Stimulated activated CD4-positive, alpha-beta T cell treated with anti-CD3 and anti-CD28 coated beads, TNF-alpha, amount 100 ng/mL, for 4 hours (primary cell): ENCODE measurements around the gene ELMO3.

Source experiments
- DNase-seq, 3 experiments: peaks; one replicate each; pipeline ENCODE4 v3.0.0-alpha.2; 2020; ENCODE audit warnings: low read depth in 3 of 3

ELMO3 gene

DNA sequence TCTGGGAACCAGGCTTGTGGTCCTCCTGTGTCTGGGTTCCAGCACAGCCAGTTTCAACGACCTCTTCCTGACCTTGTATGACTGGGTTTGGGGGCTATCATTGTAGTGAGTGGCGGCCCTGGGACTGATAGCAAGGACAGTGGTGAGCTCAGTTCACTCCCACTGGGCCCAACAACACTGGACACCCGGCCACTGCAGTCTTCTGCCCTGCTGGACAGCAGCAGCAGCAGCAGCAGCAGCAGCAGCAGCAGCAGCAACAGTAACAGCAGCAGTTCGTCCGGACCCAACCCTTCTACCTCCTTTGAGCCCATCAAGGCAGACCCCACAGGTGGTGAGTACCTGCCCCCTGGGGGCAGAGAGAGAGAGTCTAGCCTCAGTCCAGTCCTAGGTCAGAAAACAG lies 3.3 kb upstream of the ELMO3 start:
- no peak for DNase-seq

DNA sequence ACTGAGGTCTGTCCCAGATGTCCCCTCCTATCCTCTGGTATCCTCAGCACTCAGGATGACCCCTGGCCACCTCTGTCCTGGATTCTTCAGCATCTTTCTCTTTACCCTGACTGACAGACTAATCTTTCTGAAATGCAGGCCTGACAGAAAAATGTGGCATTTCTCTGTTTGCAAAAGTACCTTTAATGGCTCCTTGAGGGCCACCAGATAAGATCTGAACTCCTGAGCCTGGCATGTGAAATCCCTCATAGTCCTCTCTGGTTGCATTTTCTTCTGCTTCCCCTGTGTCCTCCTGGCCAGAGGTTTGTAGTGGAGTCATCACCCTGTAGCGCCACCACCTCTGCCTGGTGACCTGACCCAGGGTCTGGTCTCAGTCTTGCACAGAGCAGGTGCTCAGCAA lies 2.0 kb upstream of the ELMO3 start:
- no peak for DNase-seq

DNA sequence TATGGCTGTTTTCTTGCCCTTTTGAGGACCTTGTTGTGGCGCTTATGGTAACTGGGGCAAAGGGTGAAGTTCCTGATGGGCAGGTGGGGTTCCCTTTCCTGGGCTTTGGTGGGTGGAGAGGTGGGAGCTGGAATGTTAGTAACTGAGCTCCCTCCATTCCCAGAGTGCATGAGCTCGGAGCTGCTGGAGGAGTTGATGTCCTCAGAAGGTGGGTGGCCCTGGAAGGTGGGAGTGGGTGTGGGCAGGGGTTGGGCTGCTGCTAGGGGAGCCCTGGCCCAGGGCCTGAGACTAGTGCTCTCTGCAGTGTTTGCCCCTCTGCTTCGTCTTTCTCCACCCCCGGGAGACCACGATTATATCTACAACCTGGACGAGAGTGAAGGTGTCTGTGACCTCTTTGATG lies 1.2 kb upstream of the ELMO3 start:
- no peak for DNase-seq

DNA sequence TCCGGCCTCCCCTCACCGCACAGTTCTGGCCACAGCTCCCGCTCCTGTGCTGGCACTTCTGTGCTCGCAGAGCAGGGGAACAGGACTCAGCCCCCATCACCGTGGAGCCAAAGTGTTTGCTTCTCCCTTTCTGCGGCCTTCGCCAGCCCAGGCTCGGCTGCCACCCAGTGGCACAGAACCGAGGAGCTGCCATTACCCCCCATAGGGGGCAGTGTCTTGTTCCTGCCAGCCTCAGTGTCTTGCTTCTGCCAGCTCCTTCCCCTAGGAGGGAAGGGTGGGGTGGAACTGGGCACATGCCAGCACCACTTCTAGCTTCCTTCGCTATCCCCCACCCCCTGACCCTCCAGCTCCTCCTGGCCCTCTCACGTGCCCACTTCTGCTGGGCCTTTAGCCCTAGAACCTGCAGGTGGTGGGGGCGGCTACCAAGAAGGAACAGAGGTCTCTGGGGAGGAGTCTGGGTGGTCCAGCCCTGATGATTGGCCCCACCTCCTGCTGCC lies 645 bp upstream of the ELMO3 start:
- DNase-seq, result no peak

DNA sequence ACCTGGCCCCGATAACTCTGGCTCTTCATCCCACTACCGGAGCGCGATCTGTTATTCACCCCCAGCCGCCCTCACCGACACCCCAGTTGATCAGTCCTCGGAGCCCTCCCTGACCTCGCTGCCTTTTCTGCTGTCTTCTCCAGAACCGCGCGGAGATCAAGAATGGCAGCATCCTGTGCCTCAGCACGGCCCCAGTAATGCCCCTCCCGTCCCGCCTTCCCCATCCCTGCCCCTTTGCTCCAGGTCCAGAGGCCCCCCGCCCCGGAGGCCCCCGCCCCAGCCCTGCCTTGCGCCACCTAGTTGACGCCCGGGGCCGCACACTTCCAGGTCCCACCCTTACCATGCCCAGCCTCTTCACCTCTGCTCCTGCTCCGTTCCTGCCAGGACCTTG lies 872 bp downstream of the ELMO3 start:
- DNase-seq, result no peak

DNA sequence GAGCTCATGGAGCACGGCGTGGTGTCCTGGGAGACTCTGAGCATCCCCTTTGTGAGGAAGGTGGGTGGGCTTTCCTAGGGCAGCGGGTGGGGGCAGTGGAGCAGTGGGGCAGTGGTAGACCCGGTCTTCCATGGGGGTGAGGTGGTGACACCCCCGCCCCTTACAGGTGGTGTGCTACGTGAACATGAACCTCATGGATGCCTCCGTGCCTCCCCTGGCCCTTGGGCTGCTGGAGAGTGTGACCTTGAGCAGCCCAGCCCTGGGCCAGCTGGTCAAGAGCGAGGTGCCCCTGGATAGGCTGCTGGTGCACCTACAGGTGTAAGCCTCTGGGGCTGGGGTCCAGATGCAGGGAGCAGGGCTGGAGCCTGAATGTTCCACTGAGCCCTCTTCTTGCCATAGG lies 1.6 kb downstream of the ELMO3 start:
- no peak for DNase-seq

DNA sequence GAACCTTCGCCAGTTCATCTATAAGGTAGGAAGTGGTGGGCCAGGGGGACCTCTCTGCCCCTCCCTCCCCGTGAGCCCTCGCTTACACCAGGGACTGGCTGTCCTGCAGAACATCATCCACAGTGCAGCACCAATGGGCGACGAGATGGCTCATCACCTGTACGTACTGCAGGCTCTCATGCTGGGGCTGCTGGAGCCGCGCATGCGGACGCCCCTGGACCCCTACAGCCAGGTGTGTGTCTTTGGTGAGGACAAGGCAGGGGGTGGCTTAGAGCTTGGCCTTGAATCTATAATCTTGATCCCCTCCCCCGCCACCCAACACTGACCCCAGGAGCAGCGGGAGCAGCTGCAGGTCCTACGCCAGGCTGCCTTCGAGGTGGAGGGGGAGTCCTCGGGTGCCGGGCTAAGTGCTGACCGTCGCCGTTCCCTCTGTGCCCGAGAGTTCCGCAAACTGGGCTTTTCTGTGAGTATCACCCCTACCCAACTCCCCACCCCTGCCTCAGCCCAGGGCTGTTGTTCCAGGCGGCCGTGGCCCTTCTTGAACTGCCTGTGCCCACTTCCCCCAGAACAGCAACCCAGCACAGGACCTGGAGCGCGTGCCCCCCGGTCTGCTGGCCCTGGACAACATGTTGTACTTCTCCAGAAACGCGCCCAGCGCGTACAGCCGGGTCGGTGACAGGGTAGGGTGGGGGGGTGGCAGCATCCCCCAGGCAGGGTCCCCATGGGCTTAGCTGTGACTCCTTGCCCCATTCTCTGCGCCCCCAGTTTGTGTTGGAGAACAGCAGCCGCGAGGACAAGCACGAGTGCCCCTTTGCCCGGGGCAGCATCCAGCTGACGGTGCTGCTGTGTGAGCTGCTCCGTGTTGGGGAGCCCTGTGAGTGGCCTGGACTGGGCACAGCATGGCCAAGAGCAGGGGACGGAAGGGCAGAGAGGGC lies 2.7 kb downstream of the ELMO3 start:
- DNase-seq, result no peak

DNA sequence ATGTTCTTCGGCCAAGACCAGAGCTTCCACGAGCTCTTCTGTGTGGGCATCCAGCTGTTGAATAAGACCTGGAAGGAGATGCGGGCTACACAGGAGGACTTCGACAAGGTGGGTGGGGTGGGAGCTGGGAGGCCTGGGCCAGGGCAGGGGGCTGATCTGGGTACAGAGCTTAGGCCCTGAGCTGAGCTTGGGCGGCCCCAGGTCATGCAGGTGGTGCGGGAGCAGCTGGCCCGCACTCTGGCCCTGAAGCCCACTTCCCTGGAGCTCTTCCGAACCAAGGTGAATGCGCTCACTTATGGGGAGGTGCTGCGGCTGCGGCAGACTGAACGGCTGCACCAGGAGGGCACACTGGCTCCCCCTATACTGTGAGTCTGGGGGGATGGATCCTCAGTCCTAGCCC lies 3.5 kb downstream of the ELMO3 start:
- DNase-seq, result no peak

DNA sequence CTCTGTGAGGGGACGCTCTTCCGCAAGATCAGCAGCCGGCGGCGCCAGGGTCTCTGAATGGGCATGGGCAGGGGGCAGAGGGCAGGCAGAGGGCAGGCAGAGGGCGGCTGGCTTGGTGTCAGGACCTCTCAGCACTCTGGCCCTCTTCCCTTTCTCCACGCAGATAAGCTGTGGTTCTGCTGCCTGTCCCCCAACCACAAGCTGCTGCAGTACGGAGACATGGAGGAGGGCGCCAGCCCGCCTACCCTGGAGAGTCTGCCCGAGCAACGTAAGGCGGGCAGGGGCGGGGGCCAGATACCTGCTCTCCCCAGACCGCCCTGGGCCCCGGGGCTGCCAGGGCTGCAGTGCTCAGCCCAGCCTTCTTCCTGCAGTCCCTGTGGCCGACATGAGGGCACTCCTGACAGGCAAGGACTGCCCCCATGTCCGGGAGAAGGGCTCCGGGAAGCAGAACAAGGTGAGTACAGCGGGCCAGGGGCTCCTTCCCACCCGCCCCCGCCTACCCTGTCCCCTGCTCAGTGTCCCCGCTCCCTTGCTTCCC lies 4.1 kb downstream of the ELMO3 start:
- no peak for DNase-seq

DNA sequence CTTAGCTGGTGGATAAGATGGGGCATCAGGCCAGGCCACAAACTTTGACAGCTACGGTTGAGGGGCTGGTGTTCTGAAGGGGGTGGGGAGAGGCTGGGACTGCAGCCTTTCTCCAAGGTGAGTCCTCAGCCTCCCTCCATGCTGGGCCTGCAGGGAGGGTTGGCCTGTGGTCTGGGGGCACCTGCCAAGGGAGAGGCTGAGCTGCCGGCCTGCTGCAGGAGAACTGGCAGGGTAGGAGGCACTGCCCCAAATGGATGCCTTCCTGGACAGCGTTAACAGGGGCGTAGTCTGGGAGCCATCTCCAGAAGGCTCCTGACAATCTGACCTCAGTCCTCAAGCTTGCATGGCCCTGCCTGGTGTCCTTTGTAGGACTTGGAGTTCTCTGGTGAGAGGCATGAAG lies 5.1 kb downstream of the ELMO3 start:
- no peak for DNase-seq

DNA sequence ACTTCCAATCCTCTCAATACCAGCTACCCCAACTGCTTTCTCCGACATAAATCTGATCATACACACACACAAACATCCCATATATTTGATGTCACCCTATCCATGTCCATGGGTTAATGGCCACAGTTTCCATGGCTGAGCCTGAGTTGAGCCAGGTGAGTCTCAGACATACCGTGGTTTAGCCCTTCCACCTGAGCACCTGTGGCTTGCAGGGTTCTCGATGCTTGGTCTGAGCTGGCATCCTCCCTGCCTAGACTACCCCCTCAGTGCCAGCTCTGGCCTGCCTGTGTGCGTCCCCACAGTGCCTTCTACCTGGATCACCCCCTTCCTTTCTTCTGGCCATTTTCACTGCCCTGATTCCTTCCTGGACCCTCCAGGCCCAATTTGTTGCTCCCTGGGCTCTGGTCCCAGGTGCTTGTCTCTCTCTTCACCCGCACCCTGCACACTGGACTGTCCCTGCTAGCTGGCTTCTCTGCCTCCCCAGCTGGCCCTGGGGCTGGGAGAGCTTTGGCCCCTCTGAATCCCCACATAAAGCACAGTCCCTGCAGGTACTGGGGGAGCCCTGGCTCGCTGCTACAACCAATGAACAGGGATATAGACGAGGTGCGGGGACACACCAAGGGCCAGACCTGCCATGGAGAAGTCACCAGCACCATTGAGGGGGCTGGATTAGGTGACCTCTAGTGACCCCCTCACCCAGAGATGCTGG lies 7.4 kb downstream of the ELMO3 start:
- DNase-seq, result no peak

DNA sequence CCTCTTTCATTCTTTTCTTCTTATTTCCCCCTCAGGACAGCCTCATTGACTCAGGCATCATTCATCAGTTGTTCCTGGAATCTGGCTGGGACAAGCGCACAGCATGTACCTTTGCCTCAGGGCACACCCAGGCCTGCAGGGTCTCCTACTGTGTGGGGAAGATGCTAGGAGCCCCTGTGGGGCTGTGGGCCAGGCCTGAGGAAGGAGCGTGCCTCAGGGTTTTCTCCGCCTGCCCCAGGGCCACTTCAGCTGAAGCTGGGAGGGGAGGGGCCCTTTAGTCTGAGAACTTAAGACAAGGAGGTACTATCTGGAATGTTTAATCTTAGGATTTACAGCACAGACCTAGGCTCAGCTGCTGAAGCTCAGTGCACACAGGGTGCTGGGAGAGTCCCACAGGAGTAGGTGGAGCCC lies 7.9 kb downstream of the ELMO3 start:
- DNase-seq, result no peak

DNA sequence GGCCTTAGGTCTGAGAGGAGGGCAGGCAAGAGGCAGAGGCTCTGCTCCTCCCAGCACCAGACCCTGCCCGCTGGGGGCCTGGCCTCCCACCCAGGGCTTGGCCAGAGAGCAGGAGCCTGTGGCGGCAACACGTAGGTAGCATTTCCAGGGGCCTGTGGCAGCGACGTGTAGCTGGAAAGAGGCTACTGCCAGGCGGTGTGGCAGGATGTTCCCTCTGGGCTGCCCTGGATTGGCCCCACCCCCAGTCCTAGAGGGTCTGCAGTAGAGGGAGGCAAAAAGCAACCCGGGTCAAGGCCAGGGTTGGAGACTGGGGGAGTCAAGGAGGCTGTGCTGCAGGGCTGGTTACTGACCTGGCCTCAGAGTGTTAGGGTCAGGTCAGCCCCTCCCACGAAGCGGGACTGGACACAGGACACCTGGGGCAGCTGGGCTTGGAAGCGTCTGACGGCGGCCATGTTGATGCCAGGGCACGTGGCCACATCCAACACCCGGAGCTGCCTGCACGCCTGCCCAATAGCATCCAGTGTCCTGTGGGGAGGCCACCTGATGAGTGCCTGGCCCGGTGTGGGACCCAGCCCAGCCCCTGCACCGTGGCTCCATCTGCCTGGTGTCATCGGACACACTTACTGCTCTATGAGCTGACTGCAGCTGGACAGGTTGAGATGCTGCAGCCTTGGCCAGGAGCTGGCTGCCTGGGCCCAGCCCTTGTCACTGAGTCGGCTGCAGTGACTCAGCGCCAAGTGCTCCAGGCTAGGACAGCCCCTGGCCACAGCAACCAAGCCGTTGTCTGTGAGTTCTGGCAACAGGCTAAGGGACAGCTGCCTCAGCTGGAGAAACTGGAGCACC lies 8.5 kb downstream of the ELMO3 start:
- no peak for DNase-seq

DNA sequence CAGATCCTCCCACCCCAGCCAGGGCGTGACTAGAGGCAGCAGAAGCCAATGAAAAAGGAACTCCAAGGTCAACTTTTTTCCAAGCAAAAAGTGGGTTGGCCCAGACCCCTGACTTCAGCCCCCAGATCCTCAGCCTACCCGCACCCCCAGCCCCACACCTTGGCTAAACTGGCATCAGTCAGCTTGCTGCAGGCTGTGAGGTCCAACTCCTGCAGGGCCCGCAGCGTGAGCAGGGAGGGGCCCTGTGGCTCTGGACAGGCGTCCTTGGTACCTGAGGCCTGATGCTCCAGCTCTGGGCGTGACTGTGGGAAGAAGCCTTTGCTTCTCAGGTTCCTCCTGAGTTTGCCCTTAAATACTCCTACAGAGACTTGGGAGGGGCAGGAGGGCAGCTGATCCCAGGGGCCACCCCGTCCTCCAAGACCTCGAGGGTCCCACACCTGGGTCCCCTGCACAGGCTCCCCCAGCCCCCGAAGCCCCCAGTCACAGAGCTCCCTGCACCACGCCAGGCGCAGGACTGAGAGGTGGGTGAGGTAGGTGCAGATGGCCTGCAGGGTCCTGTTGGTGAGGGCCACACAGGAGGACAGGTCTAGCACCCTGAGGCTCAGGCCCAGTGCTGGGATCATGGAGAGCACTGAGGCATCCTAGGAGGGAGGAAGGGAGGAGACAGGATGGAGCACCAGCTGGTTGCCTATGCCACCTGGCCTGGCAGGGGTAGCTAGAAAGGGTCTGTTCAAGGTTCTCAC lies 9.4 kb downstream of the ELMO3 start:
- no peak for DNase-seq

DNA sequence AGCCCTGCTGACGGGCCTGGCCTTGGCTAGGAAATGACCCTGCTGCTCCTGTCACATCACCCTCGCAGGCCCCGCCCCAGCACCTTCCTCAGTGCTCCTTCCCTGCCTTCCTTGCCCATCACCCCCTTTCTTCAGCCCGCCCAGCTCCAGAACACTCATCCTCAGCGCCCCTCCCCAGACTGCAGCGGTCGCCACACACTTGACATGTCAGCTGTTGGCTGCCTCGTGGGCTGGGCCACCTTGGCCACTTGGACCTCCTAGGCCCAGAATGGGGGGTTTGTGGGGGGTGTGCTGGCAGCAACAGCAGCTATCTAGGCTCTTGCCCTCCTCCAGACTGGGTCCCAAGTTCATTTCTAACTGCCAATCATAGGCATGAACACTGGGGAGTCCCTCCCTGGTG lies 10.6 kb downstream of the ELMO3 start:
- no peak for DNase-seq

DNA sequence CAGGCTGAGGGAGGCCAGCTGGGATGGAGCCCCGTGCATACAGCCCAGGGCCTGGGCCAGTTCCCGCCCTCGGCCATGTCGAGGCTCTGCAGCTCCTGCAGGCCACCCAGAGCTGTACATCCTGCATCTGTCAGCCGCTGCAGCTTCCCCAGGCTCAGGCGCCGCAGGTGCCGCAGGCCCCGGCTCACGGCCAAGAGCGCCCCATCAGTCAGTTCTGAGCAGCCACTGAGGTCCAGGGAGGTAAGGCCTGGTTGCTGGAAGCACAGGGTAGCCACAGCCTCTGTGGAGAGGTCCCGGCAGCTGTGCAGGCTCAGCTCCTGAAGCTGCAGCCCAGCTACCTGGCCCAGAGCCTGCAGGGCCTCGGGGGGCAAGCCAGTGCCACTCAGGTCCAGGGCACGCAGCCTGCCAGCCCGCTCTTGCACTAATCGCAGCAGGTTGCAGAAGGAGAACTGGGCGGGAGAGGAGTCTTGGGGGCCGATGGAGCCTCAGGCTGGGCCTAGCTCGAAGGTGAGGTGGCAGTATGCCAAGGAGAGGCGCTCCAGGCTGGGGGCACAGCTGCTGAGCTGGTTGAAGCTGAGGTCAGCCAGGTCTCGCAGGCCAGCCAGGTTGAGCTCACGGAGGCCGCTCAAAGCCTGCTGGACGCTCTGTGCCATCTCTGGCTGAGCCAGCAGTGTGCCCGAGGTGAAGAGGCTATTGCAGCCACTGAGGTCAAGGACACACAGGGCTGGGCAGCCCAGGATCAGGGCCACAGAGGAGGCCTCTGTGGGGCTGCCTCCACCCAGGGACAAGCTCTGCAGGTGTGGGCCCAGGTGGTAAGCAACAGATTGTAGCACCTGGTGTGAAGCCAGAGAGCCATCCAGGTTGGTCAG lies 11.4 kb downstream of the ELMO3 start:
- no peak for DNase-seq

DNA sequence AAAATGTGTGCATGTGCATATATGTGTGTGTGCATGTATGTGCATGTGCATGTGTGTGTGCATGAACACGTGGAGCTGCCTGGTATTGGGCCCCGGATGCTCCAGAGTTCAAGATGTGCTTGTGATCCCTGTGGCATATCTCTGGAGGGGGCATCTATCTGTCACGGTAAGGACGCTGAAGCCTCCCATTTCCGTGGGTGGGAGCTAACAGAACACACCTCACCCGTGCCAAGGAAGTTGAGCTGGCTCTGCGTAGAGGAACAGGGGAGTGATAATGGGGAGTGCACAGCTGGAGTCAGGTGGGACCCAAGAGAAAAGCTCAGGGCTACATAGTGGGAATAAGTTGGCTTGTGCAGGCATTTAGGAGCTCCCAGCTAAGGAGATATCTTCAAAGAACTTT lies 12.7 kb downstream of the ELMO3 start:
- DNase-seq, result no peak

DNA sequence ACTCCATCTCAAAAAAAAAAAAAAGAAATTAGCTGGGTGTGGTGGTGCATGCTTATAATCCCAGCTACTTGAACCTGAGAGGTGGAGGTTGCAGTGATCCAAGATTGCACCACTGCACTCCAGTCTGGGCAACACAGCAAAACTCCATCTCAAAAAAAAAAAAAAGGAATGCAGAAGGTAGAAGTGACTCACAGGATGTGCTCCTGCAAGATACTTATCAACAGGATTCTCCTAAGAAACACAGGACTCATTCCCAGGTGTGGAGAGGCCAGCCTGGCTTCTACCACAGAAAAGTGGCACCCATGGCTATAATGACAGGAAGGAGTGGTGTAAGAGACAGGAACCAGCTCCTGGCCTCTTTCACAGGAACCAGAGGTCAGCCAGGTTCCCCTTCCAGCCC lies 13.8 kb downstream of the ELMO3 start:
- DNase-seq, result no peak

DNA sequence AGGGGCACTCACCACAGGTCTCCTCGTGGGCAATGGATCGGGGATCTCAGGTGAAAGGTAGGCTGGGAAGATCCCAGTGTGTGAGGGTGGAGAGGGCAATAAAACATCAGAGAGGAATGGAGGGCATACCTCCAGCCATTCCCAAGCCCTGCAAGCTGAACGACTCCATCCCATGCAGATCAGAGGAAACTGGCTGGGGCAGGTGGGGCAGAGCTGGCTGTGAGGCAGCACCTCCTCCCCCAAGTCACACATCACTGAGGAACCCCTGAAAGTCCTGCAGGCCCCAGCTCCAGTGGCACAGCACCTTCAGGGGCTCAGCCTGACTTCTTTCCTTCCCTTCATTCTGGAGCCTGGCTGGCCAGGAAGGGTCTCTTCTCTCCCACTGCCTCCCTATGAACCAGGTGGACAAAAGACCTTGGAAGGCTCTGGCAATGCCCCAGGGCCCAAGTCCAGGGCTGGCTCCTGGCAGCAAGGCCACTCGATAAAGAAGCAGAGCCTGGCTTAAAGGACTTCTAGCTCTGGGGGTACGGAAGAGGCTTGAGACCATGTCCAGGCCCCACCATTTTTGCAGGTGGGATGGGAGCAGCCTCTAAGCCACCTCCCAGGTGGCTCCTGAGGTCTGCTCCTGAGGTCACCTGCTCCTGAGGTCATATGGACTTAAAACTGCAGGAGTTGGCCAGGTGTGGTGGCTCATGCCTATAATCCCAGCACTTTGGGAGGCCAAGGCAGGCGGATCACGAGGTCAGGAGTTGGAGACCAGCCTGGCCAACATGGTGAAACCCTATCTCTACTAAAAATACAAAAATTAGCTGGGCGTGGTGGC lies 14.5 kb downstream of the ELMO3 start:
- no peak for DNase-seq
